ENCODE results near the gene TFPT. TPM values are rescaled to one million over a fixed set of nuclear protein-coding genes. Genes with fewer than 3 reads are reported as not detected.

Gene TFPT
- polyA plus RNA-seq, 1 experiment = 12.3 TPM

DNA sequence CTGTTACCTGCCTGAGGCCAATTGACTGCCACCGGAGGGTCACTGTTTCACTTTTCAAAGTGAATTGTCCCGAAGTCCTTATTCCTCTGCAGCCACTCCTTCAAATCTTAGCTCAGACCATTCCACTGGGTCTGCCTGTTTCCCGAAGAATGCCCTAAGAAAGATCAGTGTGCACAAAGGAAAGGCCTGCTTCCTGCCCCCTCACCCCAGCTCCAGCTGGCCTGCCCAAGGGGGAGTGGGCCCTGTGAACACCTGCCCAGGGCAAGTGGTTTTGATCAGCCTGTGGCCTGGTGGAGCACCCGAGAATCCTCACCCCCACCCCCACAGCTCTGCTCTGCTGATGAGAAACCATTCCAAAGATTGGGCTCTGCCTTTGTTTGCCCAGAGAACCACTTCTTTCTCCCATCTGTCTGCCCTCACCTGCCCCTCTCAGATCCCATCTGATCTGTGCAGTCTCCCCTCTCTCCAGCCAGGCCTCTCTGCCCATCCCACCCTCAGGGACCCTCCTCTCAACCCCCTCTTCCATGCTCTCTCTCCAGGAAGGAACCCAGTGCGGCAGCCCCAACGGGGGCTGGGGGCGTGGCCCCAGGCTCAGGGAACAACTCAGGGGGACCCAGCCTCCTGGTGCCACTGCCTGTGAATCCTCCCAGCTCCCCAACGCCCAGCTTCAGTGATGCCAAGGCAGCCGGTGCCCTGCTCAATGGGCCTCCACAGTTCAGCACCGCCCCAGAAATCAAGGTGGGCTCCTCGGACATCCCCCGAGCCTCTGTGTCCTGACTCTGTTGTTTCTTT, 33.8 kb upstream of the TFPT start:
- POLR2A ChIA-PET = no interaction called here
- Histone ChIP-seq H3K27ac (ENCODE audit: low read depth, low read length) (no peak overlapping the region), H3K4me3 (ENCODE audit: low read depth, low read length) (no peak overlapping the region), H3K9me3 (ENCODE audit: control insufficient read depth, insufficient read depth, low read length) (no peaks in the 10 kb centered on the region), H3K27me3 (ENCODE audit: control insufficient read depth, insufficient read depth, low read length) (no peaks in the 10 kb centered on the region)
- CTCF ChIA-PET = no interaction called here
- TF ChIP-seq, protein P1, sequence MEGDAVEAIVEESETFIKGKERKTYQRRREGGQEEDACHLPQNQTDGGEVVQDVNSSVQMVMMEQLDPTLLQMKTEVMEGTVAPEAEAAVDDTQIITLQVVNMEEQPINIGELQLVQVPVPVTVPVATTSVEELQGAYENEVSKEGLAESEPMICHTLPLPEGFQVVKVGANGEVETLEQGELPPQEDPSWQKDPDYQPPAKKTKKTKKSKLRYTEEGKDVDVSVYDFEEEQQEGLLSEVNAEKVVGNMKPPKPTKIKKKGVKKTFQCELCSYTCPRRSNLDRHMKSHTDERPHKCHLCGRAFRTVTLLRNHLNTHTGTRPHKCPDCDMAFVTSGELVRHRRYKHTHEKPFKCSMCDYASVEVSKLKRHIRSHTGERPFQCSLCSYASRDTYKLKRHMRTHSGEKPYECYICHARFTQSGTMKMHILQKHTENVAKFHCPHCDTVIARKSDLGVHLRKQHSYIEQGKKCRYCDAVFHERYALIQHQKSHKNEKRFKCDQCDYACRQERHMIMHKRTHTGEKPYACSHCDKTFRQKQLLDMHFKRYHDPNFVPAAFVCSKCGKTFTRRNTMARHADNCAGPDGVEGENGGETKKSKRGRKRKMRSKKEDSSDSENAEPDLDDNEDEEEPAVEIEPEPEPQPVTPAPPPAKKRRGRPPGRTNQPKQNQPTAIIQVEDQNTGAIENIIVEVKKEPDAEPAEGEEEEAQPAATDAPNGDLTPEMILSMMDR (IDR thresholded peaks at IDR 0.05; ENCODE audit: low read depth, low read length) = no peak
- no peak for DNase-seq (ENCODE audit: low read depth, low spot score)

GRCh38 chr19:54148158-54148557, 32.7 kb upstream of the TFPT start:
- ChIA-PET CTCF (no interaction called here), POLR2A (interaction anchor here (1.2 kb wide), 1 partner anchor 11 kb away, joined by 5 read pairs; the partner anchor contains the start of gene CNOT3)
- TF ChIP-seq, protein P1 (IDR thresholded peaks at IDR 0.05; ENCODE audit: low read depth, low read length) = no peak
- Histone ChIP-seq H3K27me3 (ENCODE audit: control insufficient read depth, insufficient read depth, low read length) (no peaks in the 10 kb centered on the region), H3K4me3 (ENCODE audit: low read depth, low read length) (no peak overlapping the region), H3K27ac (ENCODE audit: low read depth, low read length) (no peak overlapping the region), H3K9me3 (ENCODE audit: control insufficient read depth, insufficient read depth, low read length) (no peaks in the 10 kb centered on the region)
- no peak for DNase-seq (ENCODE audit: low read depth, low spot score)

- Histone ChIP-seq H3K27me3 (ENCODE audit: control insufficient read depth, insufficient read depth, low read length) (no peaks in the 10 kb centered on the region), H3K4me3 (ENCODE audit: low read depth, low read length) (no peak overlapping the region), H3K9me3 (ENCODE audit: control insufficient read depth, insufficient read depth, low read length) (no peaks in the 10 kb centered on the region), H3K27ac (ENCODE audit: low read depth, low read length) (no peak overlapping the region)
- ChIA-PET CTCF (no interaction called here), POLR2A (interaction anchor here (1.2 kb wide), 1 partner anchor 11 kb away, joined by 5 read pairs; the partner anchor contains the start of gene CNOT3)
- DNase-seq (ENCODE audit: low read depth, low spot score) = no peak
- TF ChIP-seq, protein P1 (IDR thresholded peaks at IDR 0.05; ENCODE audit: low read depth, low read length) = no peak
Observed at GRCh38 chr19:54147676-54148075, 32.2 kb upstream of the TFPT start.

- TF ChIP-seq, protein P1 (IDR thresholded peaks at IDR 0.05; ENCODE audit: low read depth, low read length) = no peak
- CTCF ChIA-PET = no interaction called here
Observed at GRCh38 chr19:54145541-54146158, 30.2 kb upstream of the TFPT start.

DNA sequence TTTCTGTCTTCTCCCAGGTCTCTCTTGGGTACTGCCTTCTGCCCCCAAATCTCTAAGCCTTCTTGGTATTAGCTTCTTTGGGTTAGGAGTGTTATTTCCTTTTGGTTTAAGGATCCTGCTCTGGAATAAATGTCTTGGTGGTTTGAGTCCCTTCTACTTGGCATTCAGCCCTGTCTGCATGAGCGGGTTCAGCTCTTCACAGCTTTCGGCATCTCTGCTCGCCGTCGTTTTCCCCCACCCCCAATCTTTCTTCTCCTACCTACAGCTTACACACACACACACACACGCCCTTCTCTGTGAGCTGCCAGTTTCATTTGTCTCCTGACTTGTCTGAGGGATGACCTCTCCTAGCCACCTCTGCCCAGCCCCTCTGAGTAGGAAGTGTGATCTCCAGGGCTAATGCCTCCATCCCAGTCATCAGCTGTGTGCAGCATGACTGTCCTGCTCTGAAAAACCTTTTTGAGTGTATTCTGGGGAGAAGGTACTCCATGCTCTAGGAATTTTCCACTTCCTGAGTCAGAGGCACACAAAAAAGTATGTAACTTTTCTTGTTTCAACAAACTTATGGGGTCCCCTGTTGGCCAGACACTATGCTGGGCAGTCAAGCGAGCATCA, 26.8 kb upstream of the TFPT start:
- Histone ChIP-seq H3K27me3 (ENCODE audit: control insufficient read depth, insufficient read depth, low read length) (no peaks in the 10 kb centered on the region), H3K4me3 (ENCODE audit: low read depth, low read length) (no peak overlapping the region), H3K9me3 (ENCODE audit: control insufficient read depth, insufficient read depth, low read length) (no peaks in the 10 kb centered on the region; the same call in 1 of the 2 replicates), H3K27ac (ENCODE audit: low read depth, low read length) (no peak overlapping the region)
- TF ChIP-seq, protein P1 (IDR thresholded peaks at IDR 0.05; ENCODE audit: low read depth, low read length) = no peak
- CTCF ChIA-PET = no interaction called here
- POLR2A ChIA-PET = interaction anchor here (0.5 kb wide), 1 partner anchor 1199 kb away, joined by 5 read pairs; no protein-coding TSS in a partner anchor
- DNase-seq (ENCODE audit: low read depth, low spot score) = no peak

More at GRCh38 chr19:54145541-54146158, 30.2 kb upstream of the TFPT start:
- H3K27me3 ChIP-seq (ENCODE audit: control insufficient read depth, insufficient read depth, low read length) = no peaks in the 10 kb centered on the region
- POLR2A ChIA-PET = no interaction called here
- no peaks in the 10 kb centered on the region for H3K9me3 ChIP-seq (ENCODE audit: control insufficient read depth, insufficient read depth, low read length)
- no peak for DNase-seq (ENCODE audit: low read depth, low spot score)
- no peak overlapping the region for H3K27ac ChIP-seq (ENCODE audit: low read depth, low read length)
- H3K4me3 ChIP-seq (ENCODE audit: low read depth, low read length) = no peak overlapping the region

Measured in AG04450 (cell line).